ENCODE data around the gene ZC3H11A. TPM values are rescaled to one million over a fixed set of nuclear protein-coding genes. Genes with fewer than 3 reads are reported as not detected.

Gene ZC3H11A
- total and polyA plus RNA-seq, 3 donors from 2014 or later: 84.5 to 133 (median 128) TPM

GRCh38 chr1:203794764-203795440 lies 521 bp upstream of the ZC3H11A start:
- Histone ChIP-seq H3K9me3 (no peaks in the 10 kb centered on the region), H3K27me3 (no peaks in the 10 kb centered on the region), H3K4me3 (peak overlapping the region; percentile 72 to 83), H3K4me1 (peaks cover 26% of the 10 kb centered on the region), H3K27ac (peak overlapping the region; percentile 98 to 99), H3K36me3 (ENCODE audit: low read depth, missing control alignments) (no peaks in the 10 kb centered on the region)
- intact Hi-C loops (cut with DNase I; ENCODE audit: low total_unique reads): no loop called here
- no peak for TF ChIP-seq POLR2A (IDR thresholded peaks at IDR 0.05)
- TF ChIP-seq CTCF (IDR thresholded peaks at IDR 0.05): no peak
- DNase-seq: no peak
- WGBS, 2 donors: 44 to 55% methylated on average over 19 of the region's 19 CpGs

GRCh38 chr1:203796236-203796605 lies 798 bp downstream of the ZC3H11A start:
- Histone ChIP-seq H3K4me1 (peaks cover 36% of the 10 kb centered on the region), H3K36me3 (ENCODE audit: low read depth, missing control alignments) (no peaks in the 10 kb centered on the region), H3K4me3 (peak overlapping the region; percentile 72 to 83), H3K27me3 (no peaks in the 10 kb centered on the region), H3K27ac (peak overlapping the region; percentile 98 to 99), H3K9me3 (no peaks in the 10 kb centered on the region)
- no peak for DNase-seq
- 0 to 1% methylated on average over 10 to 12 of the region's 12 CpGs for WGBS, 2 donors
- no peak for TF ChIP-seq POLR2A (IDR thresholded peaks at IDR 0.05)
- no peak for TF ChIP-seq CTCF (IDR thresholded peaks at IDR 0.05)
- intact Hi-C loops (cut with DNase I; ENCODE audit: low total_unique reads): no loop called here

- H3K36me3 ChIP-seq (ENCODE audit: low read depth, missing control alignments): no peaks in the 10 kb centered on the region
- WGBS, 2 donors: 45 to 46% methylated on average over 2 of the region's 2 CpGs
- intact Hi-C loops (cut with DNase I; ENCODE audit: low total_unique reads): no loop called here
- H3K27me3 ChIP-seq: no peaks in the 10 kb centered on the region
- H3K4me3 ChIP-seq: no peak overlapping the region
- TF ChIP-seq POLR2A (IDR thresholded peaks at IDR 0.05) (no peak), CTCF (IDR thresholded peaks at IDR 0.05) (no peak)
- peaks cover 36% of the 10 kb centered on the region for H3K4me1 ChIP-seq
- H3K9me3 ChIP-seq: no peaks in the 10 kb centered on the region
- no peak overlapping the region for H3K27ac ChIP-seq
- no peak for DNase-seq
These were observed 1.8 kb downstream of the ZC3H11A start for GRCh38 chr1:203797216-203797615.

GRCh38 chr1:203797948-203798655 lies 2.7 kb downstream of the ZC3H11A start:
- no peak overlapping the region for H3K27ac ChIP-seq
- intact Hi-C loops (cut with DNase I; ENCODE audit: low total_unique reads): no loop called here
- H3K4me1 ChIP-seq: peaks cover 36% of the 10 kb centered on the region
- 74% methylated on average over 6 of the region's 6 CpGs for WGBS, 2 donors
- H3K27me3 ChIP-seq: no peaks in the 10 kb centered on the region
- no peak overlapping the region for H3K4me3 ChIP-seq
- no peaks in the 10 kb centered on the region for H3K36me3 ChIP-seq (ENCODE audit: low read depth, missing control alignments)
- no peaks in the 10 kb centered on the region for H3K9me3 ChIP-seq
- DNase-seq: no peak
- TF ChIP-seq CTCF (IDR thresholded peaks at IDR 0.05) (no peak), POLR2A (IDR thresholded peaks at IDR 0.05) (no peak)
